GM18907 (cell line): Measurements from ENCODE around the gene DOLPP1.
"Not testable (repeated sequence)": the region's sequence is repeated elsewhere in the genome, so short reads cannot be mapped to it uniquely, and the experiment has no call there.

ENCODE experiments used
- ATAC-seq: cut with Tn5 transposase; IDR thresholded peaks from one replicate; pipeline ENCODE4 v1.9.1; 2021; ENCODE audit warnings: mild to moderate bottlenecking, moderate library complexity; ENCODE audit not compliant: unreplicated experiment

Gene DOLPP1

DNA sequence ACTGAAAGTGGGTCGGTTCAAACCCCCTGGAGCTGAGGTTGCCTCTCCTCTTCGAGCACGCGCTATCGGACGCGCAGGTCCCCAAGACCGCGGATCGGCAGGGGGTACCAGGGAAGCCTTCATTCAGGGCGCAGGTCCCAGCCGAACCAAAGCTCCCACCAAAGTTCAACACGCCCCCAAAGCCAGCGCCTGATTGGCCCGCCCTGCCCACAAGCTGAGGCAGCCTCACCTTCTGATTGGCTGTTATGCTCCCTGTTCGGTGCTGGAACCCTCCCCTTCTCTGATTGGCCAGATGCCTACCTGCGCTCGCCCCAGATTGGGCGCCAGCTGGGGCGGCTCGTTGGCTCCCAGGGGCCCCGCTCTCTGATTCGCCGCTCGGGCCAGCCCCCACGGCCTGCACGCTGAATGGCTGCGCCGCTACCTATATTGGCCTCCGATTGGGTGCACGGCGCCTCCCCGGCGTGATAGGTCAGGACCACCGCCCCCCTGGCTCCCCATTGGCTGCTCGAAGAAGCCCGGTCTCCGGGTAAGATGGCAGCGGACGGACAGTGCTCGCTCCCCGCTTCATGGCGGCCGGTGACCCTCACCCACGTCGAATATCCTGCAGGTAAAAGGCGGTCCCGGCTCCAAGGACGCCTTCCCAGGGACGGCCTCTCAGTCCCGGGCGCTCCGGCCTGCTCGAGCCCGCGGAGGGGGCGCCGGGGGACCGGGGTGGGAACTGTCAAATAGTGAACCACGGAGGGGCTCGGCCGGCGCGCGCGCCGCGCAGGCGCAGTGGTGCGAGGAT lies at the start of gene DOLPP1:
TSS of gene DOLPP1 (plus strand) at position 511 of the 787 bp plus-strand sequence. CDS start at position 532, 21 bp downstream.
- peak; percentile 89 for ATAC-seq

GRCh38 chr9:129031514-129031913 lies 49.4 kb upstream of the DOLPP1 start:
- ATAC-seq = no peak

DNA sequence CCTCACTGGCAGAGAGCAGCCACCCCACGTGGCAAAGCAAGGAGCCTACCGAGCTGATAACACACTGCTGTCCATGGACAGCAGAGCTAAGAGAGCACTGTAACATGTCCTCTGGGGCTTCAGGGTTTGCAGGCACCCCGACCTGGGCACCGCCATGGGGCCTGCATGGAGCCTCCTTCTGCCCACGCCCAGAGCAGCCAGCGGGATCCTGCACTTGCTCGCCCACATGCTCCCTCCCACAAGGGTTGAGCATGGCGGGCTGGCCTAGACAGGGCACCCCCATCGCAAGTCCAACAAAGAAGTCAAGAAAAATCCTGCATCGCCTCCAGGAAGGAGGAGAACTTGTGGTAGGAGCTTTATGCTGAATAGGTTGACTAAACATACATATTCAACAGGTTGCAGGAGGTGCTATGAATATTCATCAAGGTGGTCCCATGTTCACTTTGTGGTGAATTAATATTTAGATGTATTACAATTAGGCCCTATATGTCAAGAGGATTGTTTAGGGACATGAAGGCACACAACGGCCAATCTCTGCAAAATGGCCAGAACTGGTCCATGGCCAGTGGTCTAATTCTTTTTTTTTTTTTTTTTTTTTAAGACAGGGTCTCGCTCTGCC lies 48.3 kb upstream of the DOLPP1 start:
- ATAC-seq = no peak

- ATAC-seq = no peak
Observed at GRCh38 chr9:129033216-129033615, 47.7 kb upstream of the DOLPP1 start.

GRCh38 chr9:129035838-129036237 lies 45.1 kb upstream of the DOLPP1 start:
- not testable (repeated sequence) for ATAC-seq

DNA sequence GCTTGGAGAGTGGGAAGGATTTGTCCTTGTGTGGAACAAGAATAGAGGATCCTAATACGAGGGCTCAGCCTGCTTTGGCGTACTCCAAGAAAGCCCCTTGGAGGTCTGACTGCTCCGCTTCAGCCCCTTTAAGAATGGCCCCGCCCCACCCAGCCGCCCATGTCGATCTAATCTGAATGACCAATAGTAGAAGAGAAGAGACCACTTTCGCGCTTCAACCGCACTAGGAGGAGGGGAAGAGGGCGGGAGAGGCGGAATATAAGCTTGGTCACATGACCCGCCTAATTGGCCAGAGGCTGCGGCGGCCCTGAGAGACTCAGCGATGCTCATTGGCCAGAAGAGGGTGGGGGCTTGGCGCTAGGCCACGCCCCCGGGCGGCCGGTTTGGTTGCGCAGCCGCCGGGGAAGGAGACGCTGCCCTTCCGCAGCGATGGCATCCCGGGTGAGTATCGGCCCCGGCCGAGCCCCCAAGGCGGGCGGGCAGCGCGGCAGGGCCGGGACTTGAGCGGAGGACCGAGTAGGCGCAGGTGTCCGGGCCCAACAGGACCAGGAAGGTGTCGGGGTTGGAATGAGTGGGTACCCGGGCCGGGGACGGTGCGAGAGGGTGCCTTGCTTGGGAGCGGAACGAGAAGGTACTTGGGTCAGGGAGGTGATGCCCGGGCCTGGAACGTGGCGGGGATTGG lies 44.5 kb upstream of the DOLPP1 start, which contains the start of gene MIGA2:
TSS of gene MIGA2 (plus strand) at position 386 of the 682 bp plus-strand sequence. CDS start 3,969 bp downstream, outside the sequence.
- ATAC-seq = peak; percentile 94

DNA sequence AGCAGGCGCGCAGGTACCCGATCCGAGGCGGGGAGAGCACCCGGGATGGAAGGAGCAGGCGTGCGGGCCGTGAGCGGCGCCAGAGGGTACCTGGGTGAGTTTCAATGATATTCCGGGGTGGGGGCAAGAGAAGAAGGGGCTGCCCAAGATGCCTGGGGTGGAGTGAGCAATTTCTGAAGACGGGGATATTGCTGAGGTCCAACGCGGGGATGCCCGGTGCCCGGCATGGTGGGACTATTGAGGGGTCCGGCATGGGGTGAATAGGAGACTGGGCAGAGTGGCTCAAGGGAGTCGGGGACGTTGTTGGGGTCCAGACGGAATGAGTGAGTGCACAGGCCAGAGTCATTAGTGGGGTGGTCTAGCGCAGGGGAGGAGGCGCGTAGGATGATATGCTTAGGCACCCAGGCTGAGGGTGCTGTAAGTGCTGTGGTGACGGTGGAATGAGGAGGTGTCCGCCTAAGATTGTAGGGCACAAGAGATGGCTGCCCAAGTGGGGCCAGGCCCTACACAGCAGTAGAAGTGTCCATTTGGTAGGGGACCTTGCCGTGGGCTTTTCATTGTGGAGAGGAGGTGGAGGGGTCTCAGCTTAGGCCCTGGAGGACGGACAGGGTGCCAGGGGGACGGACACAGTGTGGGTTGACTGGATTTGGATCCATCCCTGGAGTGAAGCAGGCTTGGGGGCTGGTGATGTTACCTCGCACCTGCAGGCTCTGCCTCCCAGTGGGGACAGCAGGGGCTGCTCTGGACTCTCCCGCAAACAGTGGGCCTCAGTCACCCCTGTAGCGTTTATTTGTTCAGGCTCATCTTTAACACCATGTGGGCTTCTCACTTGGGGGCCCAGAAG lies 43.8 kb upstream of the DOLPP1 start:
- ATAC-seq = peak; percentile 5

- ATAC-seq = no peak
Observed at GRCh38 chr9:129037767-129038098, 43.2 kb upstream of the DOLPP1 start.

GRCh38 chr9:129038109-129038852 lies 42.6 kb upstream of the DOLPP1 start:
- ATAC-seq = no peak

DNA sequence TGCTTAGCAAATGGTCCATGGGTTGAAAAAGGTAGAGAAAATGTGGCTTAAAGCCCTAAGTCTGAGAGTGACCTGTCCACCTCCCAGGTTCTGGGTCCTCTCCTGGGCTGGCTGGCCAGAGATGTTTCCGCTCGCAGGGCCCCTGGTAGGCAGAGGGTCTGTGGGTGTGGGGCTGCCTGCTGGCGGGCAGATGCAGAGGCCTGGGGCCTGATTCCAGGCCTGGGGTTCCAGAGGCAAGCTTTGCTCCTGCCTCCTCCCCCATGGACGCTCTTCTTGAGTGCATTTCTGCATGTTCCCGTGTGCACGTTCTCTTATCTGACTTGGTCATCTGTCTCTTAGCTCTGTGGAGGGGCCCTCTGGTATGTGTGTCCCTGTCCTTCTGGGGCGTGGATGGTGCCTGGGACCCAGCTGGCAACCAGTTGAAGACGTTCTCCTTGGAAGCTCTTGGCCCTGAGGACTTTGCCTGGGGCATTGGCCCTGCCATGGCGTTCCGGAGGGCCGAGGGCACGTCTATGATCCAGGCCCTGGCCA lies 40.7 kb upstream of the DOLPP1 start:
- no peak for ATAC-seq

- ATAC-seq = no peak
Observed at GRCh38 chr9:129042016-129042415, 38.9 kb upstream of the DOLPP1 start.

DNA sequence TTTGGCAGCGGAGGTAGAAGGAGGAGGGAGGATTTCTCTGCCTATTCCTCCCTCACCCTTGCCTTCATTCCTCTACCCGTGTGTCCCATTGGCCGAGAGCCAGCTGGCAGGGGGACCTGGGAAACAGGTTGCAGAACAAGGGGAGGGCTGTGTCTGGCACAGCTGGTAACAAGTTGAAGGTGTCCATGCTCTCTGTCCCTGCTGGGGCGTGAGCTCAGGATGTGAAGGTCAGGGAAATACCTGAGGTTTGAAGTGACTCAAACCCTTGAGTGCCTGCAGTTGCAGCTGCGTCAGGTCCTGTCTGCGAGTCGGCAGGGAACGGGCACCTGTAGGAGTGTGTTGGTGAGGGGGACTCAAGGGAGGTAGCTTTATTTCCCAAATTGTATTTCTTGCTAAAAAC lies 28.3 kb upstream of the DOLPP1 start:
- no peak for ATAC-seq

DNA sequence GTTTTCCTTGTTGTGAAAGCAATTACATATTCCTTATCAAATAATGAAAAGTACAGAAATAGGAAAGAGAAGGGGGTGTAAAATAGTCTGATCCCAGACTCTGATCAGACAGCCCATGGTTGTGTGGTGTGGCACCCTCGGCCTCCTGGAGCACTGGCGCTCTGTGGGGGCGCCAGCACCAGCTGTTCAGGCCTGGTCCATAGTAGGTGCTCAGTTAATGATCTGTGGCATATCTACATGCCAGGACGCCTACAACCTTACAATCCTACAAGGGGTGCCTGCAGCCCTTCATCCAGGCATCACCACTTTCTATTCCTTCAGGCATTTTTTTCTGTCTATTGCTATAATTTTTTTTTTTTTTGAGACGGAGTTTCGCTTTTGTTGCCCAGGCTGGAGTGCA lies 27.9 kb upstream of the DOLPP1 start:
- no peak for ATAC-seq

GRCh38 chr9:129054163-129054851 lies 26.6 kb upstream of the DOLPP1 start:
- ATAC-seq = no peak

- no peak for ATAC-seq
Observed at GRCh38 chr9:129058965-129059795, 21.7 kb upstream of the DOLPP1 start.

DNA sequence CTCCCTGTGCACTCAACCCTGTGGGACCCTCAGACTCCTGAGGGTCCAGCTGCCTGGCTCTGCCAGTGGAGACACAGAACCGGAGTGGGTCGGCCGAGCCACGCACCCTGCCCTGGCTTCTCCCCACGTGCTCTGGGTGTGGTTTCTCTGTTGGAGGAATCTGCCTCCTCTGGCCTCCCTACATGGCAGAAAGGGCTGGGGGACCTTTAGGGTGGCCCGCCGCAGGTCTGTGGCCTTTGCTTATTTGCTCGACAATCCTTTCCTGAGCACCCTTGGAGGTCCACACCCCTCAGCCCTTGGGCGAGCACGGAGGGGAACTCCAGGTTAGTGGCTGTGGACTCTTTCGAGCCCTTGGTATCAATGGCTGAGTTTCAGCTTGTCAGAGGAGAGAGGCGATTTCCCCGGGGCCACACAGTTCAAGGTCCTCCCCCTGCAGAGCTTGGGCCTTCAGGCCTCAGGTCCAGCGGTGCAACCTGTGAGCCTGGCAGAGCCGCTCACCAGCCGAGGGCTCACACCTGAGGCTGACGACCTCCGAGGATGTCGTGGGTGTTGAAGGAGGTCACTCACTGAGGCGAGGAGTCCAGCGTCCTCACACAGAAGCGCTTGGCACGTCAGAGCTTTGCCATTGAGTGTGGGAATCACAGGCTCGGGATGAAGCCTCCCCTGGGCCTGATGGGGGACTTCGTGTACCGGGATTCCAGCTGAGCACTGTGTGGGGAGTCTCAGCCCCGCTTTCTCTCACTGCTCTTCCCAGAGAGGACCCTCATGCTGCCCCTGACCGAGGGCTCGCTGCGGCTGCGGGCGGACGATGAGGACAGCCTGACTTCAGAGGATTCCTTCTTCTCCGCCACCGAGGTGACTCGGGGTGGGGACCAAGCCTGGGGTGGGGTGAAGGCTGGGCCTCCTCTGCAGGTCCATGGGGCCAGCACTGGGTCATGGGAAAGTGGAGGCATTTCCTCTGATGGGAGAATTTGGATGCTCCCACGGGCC lies 20.8 kb upstream of the DOLPP1 start:
- no peak for ATAC-seq

DNA sequence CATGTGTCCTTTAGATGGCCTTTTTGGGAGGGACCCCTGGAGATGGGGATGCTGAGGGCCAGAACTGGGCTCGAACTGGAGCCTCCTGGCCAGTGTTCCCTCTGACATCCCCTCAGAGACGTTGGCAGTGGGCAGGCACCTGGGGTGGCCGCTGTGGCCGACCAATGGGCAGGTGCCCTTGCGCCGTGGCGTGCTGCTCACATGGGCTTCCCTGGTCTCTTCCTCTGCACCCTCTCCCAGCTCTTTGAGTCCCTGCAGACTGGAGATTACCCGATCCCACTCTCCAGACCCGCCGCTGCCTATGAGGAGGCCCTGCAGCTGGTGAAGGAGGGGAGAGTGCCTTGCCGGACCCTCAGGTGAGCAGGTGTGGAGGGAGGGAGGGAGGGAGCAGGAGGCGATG lies 19.9 kb upstream of the DOLPP1 start:
- ATAC-seq = no peak
